Activated naive CD8-positive, alpha-beta T cell treated with anti-CD3 and anti-CD28 coated beads, Interleukin-2, amount 10 ng/mL, durations not matched to agents 7 days and 5 days (primary cell): ENCODE measurements around the gene TTLL5. TPM values are rescaled to one million over a fixed set of nuclear protein-coding genes. Genes with fewer than 3 reads are reported as not detected.

Experiments used
- ATAC-seq: fragments of 150-1000 bp; cut with Tn5 transposase; one replicate; pipeline ENCODE4 v1.10.0; 2021; ENCODE audit warnings: low read depth, moderate library complexity
- POLR2A ChIA-PET: fragments of 350-600 bp; sonication (Branson Sonifier 250); formaldehyde crosslinking; loops from one replicate; lab custom pipeline; 2021; ENCODE audit warnings: antibody characterized with exemption; lab: Charles Lee
- DNase-seq: peaks from one replicate; pipeline ENCODE4 v3.0.0; 2021
- H3K27ac Mint-ChIP-seq: one replicate; pipeline ENCODE4 v1.8.0; 2022; ENCODE audit warnings: mild to moderate bottlenecking, mixed read lengths
- H3K27me3 Mint-ChIP-seq: one replicate; pipeline ENCODE4 v1.8.0; 2022; ENCODE audit warnings: mild to moderate bottlenecking, moderate library complexity, mixed read lengths
- H3K36me3 Mint-ChIP-seq: one replicate; pipeline ENCODE4 v1.8.0; 2021; ENCODE audit warnings: mild to moderate bottlenecking, mixed read lengths
- H3K4me1 Mint-ChIP-seq: one replicate; pipeline ENCODE4 v1.8.0; 2021; ENCODE audit warnings: mixed read lengths
- H3K4me3 Mint-ChIP-seq: one replicate; pipeline ENCODE4 v1.8.0; 2022; ENCODE audit warnings: mild to moderate bottlenecking, moderate library complexity, mixed read lengths
- H3K9me3 Mint-ChIP-seq: one replicate; pipeline ENCODE4 v1.8.0; 2021; ENCODE audit warnings: mixed read lengths
- total RNA-seq, 2 experiments: library from RNA; stranded (reverse); gene quantifications; one replicate each; pipeline ENCODE4 v1.2.3, GENCODE V29; 2021

Gene TTLL5, protein sequence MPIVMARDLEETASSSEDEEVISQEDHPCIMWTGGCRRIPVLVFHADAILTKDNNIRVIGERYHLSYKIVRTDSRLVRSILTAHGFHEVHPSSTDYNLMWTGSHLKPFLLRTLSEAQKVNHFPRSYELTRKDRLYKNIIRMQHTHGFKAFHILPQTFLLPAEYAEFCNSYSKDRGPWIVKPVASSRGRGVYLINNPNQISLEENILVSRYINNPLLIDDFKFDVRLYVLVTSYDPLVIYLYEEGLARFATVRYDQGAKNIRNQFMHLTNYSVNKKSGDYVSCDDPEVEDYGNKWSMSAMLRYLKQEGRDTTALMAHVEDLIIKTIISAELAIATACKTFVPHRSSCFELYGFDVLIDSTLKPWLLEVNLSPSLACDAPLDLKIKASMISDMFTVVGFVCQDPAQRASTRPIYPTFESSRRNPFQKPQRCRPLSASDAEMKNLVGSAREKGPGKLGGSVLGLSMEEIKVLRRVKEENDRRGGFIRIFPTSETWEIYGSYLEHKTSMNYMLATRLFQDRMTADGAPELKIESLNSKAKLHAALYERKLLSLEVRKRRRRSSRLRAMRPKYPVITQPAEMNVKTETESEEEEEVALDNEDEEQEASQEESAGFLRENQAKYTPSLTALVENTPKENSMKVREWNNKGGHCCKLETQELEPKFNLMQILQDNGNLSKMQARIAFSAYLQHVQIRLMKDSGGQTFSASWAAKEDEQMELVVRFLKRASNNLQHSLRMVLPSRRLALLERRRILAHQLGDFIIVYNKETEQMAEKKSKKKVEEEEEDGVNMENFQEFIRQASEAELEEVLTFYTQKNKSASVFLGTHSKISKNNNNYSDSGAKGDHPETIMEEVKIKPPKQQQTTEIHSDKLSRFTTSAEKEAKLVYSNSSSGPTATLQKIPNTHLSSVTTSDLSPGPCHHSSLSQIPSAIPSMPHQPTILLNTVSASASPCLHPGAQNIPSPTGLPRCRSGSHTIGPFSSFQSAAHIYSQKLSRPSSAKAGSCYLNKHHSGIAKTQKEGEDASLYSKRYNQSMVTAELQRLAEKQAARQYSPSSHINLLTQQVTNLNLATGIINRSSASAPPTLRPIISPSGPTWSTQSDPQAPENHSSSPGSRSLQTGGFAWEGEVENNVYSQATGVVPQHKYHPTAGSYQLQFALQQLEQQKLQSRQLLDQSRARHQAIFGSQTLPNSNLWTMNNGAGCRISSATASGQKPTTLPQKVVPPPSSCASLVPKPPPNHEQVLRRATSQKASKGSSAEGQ (N-terminal part only)
- total RNA-seq, result 10 to 100 TPM; 31.8 to 32.7 TPM

GRCh38 chr14:75660630-75661498 lies at the start of gene TTLL5, which contains the start of gene ERG28:
TTLL5 (plus strand) TSS chr14:75661246; CDS start chr14:75663150, 1,904 bp downstream.
ERG28 (minus strand) TSS chr14:75660876; CDS start chr14:75657502, 3,374 bp downstream.
- ATAC-seq (peak; percentile 99), DNase-seq (peak; percentile 97)
- H3K4me3 Mint-ChIP-seq, result peak within 1 kb of the TSS; percentile 93
- no peaks in the 10 kb centered on the region for H3K27me3 Mint-ChIP-seq
- peaks cover 5% of the 10 kb centered on the region for H3K36me3 Mint-ChIP-seq
- peaks cover 17% of the 10 kb centered on the region for H3K4me1 Mint-ChIP-seq
- H3K27ac Mint-ChIP-seq, result peak within 1 kb of the TSS; percentile 87
- no peaks in the 10 kb centered on the region for H3K9me3 Mint-ChIP-seq
- POLR2A ChIA-PET, result interaction anchor here (0.5 to 1.8 kb wide), 8 partner anchors 11 to 1373 kb away, joined by 3 to 11 read pairs (median 4); partner anchors contain the start of genes BATF and DLST

DNA sequence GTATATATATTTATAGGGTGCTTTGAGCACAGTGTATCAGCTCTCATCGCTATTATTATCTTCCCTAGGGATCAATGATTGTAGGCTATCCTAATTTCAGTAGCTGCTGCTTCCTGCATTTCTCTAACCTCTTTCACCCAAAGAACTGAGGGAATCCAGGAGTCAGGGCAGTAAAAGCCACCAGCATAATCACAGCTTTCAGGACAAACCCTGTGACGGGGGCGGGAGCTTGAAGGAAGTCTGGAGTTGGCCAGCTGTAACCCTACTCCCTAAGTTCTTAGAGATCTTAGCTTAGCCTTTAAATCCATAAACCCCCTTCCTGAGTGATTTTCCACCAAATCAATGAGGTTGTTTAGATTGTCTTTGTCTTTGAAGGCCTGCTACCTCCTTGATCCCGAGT lies 48.9 kb upstream of the TTLL5 start:
- H3K9me3 Mint-ChIP-seq, result peaks cover 13% of the 10 kb centered on the region
- POLR2A ChIA-PET, result no interaction called here
- H3K27me3 Mint-ChIP-seq, result peaks cover 2% of the 10 kb centered on the region
- DNase-seq (no peak), ATAC-seq (no peak)
- no peaks in the 10 kb centered on the region for H3K36me3 Mint-ChIP-seq
- H3K4me1 Mint-ChIP-seq, result no peaks in the 10 kb centered on the region
- no peak overlapping the region for H3K4me3 Mint-ChIP-seq
- H3K27ac Mint-ChIP-seq, result no peak overlapping the region

GRCh38 chr14:75614179-75614578 lies 46.9 kb upstream of the TTLL5 start:
- Mint-ChIP-seq H3K4me1 (no peaks in the 10 kb centered on the region), H3K27ac (no peak overlapping the region), H3K4me3 (no peak overlapping the region), H3K36me3 (no peaks in the 10 kb centered on the region), H3K27me3 (peaks cover 2% of the 10 kb centered on the region), H3K9me3 (peaks cover 6% of the 10 kb centered on the region)
- POLR2A ChIA-PET, result no interaction called here
- DNase-seq (no peak), ATAC-seq (no peak)

DNA sequence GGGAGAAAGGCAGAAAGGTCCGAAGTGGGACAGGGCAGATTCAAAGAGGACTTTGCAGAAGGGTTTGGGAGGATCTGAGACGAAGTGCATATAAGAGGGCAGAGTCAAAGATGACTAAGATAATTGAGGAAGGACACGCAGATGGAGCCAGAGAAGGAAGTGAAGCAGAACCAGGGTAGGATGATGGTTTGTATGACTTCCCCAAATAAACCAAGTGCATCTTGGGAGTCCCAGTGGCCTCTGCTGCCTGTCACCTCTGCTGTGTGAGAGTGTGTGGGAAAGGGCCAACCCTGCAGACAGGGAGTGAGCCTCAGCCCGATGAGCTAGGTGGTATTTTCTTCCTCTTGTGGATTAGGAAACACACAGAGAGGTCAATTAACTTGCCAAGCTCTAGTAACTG lies 45.8 kb upstream of the TTLL5 start:
- H3K36me3 Mint-ChIP-seq, result no peaks in the 10 kb centered on the region
- POLR2A ChIA-PET, result no interaction called here
- peaks cover 6% of the 10 kb centered on the region for H3K9me3 Mint-ChIP-seq
- no peak overlapping the region for H3K4me3 Mint-ChIP-seq
- no peaks in the 10 kb centered on the region for H3K4me1 Mint-ChIP-seq
- DNase-seq (no peak), ATAC-seq (no peak)
- no peak overlapping the region for H3K27ac Mint-ChIP-seq
- H3K27me3 Mint-ChIP-seq, result peaks cover 2% of the 10 kb centered on the region

GRCh38 chr14:75619548-75619947 lies 41.5 kb upstream of the TTLL5 start:
- Mint-ChIP-seq H3K4me1 (no peaks in the 10 kb centered on the region), H3K36me3 (no peaks in the 10 kb centered on the region), H3K9me3 (peaks cover 1% of the 10 kb centered on the region), H3K4me3 (no peak overlapping the region), H3K27ac (no peak overlapping the region), H3K27me3 (no peaks in the 10 kb centered on the region)
- POLR2A ChIA-PET, result no interaction called here
- ATAC-seq (no peak), DNase-seq (no peak)

DNA sequence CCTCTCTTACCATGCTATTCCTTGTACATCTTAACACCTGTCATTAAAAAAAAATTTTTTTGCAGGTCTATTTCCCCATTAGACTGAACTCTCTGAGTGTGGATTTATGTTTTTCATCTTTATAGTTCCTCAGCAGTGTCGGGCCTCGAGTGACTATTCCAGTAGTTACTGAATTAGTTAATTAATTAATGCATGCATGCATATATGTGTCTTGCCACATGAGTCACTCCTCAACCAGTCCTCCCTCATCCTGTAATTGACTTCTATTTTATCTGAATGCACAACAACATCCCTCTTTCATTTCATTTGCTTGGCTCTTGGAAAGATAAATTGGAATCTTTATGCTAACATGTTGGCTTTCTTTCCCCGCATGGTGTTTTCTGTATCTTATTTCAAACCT lies 36.0 kb upstream of the TTLL5 start:
- Mint-ChIP-seq H3K9me3 (no peaks in the 10 kb centered on the region), H3K27ac (no peak overlapping the region), H3K27me3 (no peaks in the 10 kb centered on the region), H3K4me1 (no peaks in the 10 kb centered on the region), H3K4me3 (no peak overlapping the region), H3K36me3 (no peaks in the 10 kb centered on the region)
- POLR2A ChIA-PET, result no interaction called here
- DNase-seq, result no peak
- no peak for ATAC-seq

DNA sequence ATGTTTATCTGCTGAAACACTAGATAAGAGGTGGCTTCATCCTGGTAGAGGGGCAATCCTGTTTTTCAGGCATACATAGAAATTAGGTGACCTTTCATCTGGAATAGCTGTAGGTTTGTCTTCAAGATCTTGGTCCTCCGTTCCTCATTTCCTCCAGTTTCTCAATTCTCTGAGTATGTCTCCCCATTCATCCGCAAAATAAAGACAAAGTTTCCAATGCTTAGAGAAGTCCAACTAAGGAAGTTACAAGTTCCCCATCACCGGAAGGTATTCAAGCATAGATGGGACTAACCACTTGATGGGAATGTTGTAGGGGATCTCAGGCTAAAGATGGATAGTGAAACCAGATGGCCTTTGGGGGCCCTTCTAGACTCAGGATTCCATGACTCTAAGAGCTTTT lies 34.6 kb upstream of the TTLL5 start:
- POLR2A ChIA-PET, result no interaction called here
- no peaks in the 10 kb centered on the region for H3K9me3 Mint-ChIP-seq
- H3K27ac Mint-ChIP-seq, result no peak overlapping the region
- ATAC-seq (no peak), DNase-seq (no peak)
- H3K36me3 Mint-ChIP-seq, result no peaks in the 10 kb centered on the region
- H3K4me1 Mint-ChIP-seq, result no peaks in the 10 kb centered on the region
- no peaks in the 10 kb centered on the region for H3K27me3 Mint-ChIP-seq
- H3K4me3 Mint-ChIP-seq, result no peak overlapping the region

DNA sequence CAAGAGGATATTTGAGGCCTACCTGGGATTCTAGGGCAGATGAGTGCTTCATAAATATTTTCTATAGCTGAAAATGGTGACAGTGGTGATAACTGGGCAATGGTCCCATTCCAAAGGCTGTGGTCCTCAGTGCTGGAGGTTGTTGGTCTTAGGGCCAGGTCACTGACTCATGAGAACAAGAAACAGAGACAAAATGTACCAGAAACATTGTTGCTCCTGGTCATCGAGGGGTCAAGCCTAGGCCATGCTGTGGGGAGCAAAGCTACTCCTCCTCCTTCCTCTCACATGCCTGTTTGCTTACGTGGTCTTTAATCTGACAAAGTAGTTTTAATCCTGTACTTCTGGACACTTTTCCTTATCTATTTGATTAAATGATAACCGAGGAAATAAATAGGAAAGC lies 34.2 kb upstream of the TTLL5 start:
- Mint-ChIP-seq H3K36me3 (no peaks in the 10 kb centered on the region), H3K4me1 (no peaks in the 10 kb centered on the region), H3K9me3 (no peaks in the 10 kb centered on the region), H3K27me3 (no peaks in the 10 kb centered on the region), H3K4me3 (no peak overlapping the region), H3K27ac (no peak overlapping the region)
- ATAC-seq (no peak), DNase-seq (no peak)
- POLR2A ChIA-PET, result no interaction called here

DNA sequence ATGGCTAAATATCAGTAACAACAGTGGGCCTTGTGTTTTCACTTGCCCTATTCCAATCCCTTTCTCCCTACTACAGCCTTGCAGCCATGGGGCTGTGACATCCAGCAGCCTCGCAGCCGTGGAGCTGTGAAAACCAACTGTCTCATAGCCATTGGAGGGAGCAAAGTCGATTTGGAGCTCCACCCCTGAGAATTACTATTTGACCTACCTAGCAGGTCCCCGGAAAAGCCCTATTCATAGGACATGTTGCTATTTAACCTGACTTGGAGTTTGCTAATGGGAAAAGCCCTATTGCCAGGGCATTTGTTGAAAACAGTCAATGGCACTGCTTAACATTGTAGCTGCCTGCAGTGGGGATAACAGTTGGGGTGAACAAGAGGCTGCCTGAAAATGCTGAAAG lies 33.6 kb upstream of the TTLL5 start:
- no peaks in the 10 kb centered on the region for H3K27me3 Mint-ChIP-seq
- DNase-seq (no peak), ATAC-seq (no peak)
- H3K36me3 Mint-ChIP-seq, result no peaks in the 10 kb centered on the region
- H3K4me3 Mint-ChIP-seq, result no peak overlapping the region
- H3K27ac Mint-ChIP-seq, result no peak overlapping the region
- H3K9me3 Mint-ChIP-seq, result no peaks in the 10 kb centered on the region
- POLR2A ChIA-PET, result no interaction called here
- H3K4me1 Mint-ChIP-seq, result no peaks in the 10 kb centered on the region

- Mint-ChIP-seq H3K4me3 (no peak overlapping the region), H3K36me3 (no peaks in the 10 kb centered on the region), H3K27ac (no peak overlapping the region), H3K4me1 (no peaks in the 10 kb centered on the region), H3K27me3 (no peaks in the 10 kb centered on the region), H3K9me3 (no peaks in the 10 kb centered on the region)
- ATAC-seq (no peak), DNase-seq (no peak)
- POLR2A ChIA-PET, result no interaction called here
Measured at GRCh38 chr14:75628816-75629215, 32.2 kb upstream of the TTLL5 start.

DNA sequence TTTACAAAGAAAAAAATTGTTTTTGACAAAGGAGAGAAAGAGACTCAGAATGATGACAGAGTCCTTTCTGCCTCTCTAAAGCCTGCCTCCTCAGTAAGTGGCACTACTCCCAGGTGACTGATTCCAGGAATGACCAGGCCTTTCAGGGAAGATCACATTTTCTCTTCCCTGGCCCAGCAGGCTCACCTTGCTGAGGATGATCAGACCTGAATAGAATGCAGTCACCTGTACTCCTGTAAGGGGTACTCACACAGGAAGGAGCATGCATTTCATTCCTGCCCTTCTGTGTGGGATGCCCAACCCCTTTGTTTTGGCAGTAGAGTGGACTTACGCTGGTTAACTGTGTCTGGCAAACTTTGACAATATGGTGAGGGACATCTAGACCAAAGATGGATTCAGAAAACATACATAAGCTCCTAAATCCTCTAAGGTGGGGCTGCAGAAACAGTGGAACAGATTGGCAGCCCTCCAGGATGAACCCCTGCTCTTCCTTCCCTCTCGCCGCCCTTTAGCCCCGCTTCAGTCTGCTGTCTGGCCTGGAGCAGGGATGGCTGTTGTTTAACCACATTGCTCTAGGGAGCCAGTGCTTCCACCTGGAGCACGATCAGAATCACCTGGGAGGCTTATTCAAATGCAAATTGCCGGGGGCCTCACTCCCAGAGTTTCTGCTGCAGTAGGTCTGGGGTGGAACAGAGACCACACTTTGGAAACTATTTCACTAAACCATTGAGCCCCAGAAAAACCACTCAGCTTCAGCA lies 30.2 kb upstream of the TTLL5 start:
- ATAC-seq (no peak), DNase-seq (no peak)
- no peak overlapping the region for H3K4me3 Mint-ChIP-seq
- POLR2A ChIA-PET, result no interaction called here
- H3K9me3 Mint-ChIP-seq, result no peaks in the 10 kb centered on the region
- H3K27ac Mint-ChIP-seq, result no peak overlapping the region
- no peaks in the 10 kb centered on the region for H3K4me1 Mint-ChIP-seq
- H3K36me3 Mint-ChIP-seq, result no peaks in the 10 kb centered on the region
- H3K27me3 Mint-ChIP-seq, result no peaks in the 10 kb centered on the region

DNA sequence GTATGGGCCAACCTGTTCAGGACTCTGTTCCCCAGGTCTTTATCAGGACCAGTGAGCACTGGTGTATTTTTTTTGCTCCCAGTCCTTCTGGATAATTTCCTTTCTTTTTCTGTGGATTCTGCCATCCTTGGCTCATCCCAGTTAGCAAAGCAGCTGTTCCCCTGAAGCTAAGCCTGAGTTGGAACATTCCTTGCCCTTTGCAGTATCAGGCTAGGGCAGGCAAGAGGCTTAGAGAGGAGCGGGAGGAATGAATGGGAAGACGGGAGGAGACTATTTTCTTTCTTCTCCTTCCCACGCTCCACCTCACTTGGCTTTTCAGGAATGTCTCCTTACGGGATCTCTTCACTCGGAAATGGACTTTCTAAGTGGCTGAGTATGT lies 29.6 kb upstream of the TTLL5 start:
- POLR2A ChIA-PET, result no interaction called here
- Mint-ChIP-seq H3K9me3 (no peaks in the 10 kb centered on the region), H3K4me1 (no peaks in the 10 kb centered on the region), H3K4me3 (no peak overlapping the region), H3K36me3 (no peaks in the 10 kb centered on the region), H3K27ac (no peak overlapping the region), H3K27me3 (no peaks in the 10 kb centered on the region)
- ATAC-seq (no peak), DNase-seq (no peak)
